Endothelial cell of umbilical vein (primary cell): Measurements from ENCODE around the gene PIK3R2. TPM values are rescaled to one million over a fixed set of nuclear protein-coding genes. Genes with fewer than 3 reads are reported as not detected.

Experiments
- BruUV-seq: library from RNA; stranded (reverse); fragments of 400-500 nt; replicated peaks from 2 replicates; lab custom pipeline; 2021; lab: Mats Ljungman, UMichigan
- CTCF ChIA-PET: fragments of 300-600, 350-600 bp; sonication (Branson Sonifier 250); formaldehyde crosslinking; loops from one replicate; lab custom pipeline; 2021; ENCODE audit warnings: antibody characterized with exemption, inconsistent platforms; lab: Charles Lee
- POLR2A ChIA-PET: fragments of 300-600, 350-600 bp; sonication (Branson Sonifier 250); formaldehyde crosslinking; loops from one replicate; lab custom pipeline; 2021; ENCODE audit warnings: antibody characterized with exemption, inconsistent platforms; lab: Charles Lee
- DNase-seq: peaks from one replicate; pipeline ENCODE4 v3.0.0-alpha.2; 2011; ENCODE audit warnings: low read depth, low spot score
- FAIRE-seq: peaks from 2 replicates; lab custom pipeline; 2011; peaks lifted over from hg19 to GRCh38; lab: Jason Lieb, UNC
- H2AFZ ChIP-seq: 2 replicates; pipeline ENCODE4 v1.6.0; 2012; ENCODE audit warnings: low read depth, low read length, control low read depth, inconsistent platforms
- H3K27ac ChIP-seq: 2 replicates; pipeline ENCODE4 v1.5.1; 2011; ENCODE audit warnings: low read depth, mild to moderate bottlenecking, control low read depth, low read length, moderate library complexity; ENCODE audit not compliant: insufficient read depth
- H3K27me3 ChIP-seq, 2 experiments: 2 replicates each; pipeline versions ENCODE4 v1.6.0 to v1.6.1; 2011; ENCODE audit warnings: low read length in 2 of 2, mixed read lengths in 1 of 2; ENCODE audit not compliant: control insufficient read depth in 2 of 2, insufficient read depth in 2 of 2
- H3K36me3 ChIP-seq, 2 experiments: 2 replicates in 1 of 2; 3 replicates in 1 of 2; pipeline ENCODE4 v1.5.1; 2011; ENCODE audit warnings: low read length in 2 of 2, mild to moderate bottlenecking in 1 of 2, moderate library complexity in 1 of 2; ENCODE audit not compliant: control insufficient read depth in 2 of 2, insufficient read depth in 2 of 2; ENCODE audit errors: extremely low read depth in 1 of 2
- H3K4me1 ChIP-seq: 3 replicates; pipeline ENCODE4 v1.5.1; 2011; ENCODE audit warnings: mild to moderate bottlenecking, low read length; ENCODE audit not compliant: control insufficient read depth, insufficient read depth; ENCODE audit errors: extremely low read depth
- H3K4me2 ChIP-seq: 2 replicates; pipeline ENCODE4 v1.6.1; 2011; ENCODE audit warnings: low read length, control low read depth, mixed read lengths; ENCODE audit not compliant: insufficient read depth
- H3K4me3 ChIP-seq, 3 experiments: fragments of 200-600 bp in 1 of 3; sonication (generic), shearing (Covaris generic) in 1 of 3; replicated peaks in 1 of 3; 2 replicates each; pipeline ENCODE4 v1.5.1; 2011 to 2016; ENCODE audit warnings: control low read depth in 3 of 3, low read length in 3 of 3, mild to moderate bottlenecking in 2 of 3, inconsistent platforms in 1 of 3, low read depth in 1 of 3, moderate library complexity in 1 of 3; ENCODE audit not compliant: insufficient read depth in 1 of 3
- H3K79me2 ChIP-seq: 2 replicates; pipeline ENCODE4 v1.6.0; 2012; ENCODE audit warnings: low read length, inconsistent platforms; ENCODE audit not compliant: control insufficient read depth, insufficient read depth
- H3K9ac ChIP-seq: replicated peaks from 2 replicates; pipeline ENCODE3; 2011; ENCODE audit warnings: low read length, control low read depth; ENCODE audit not compliant: insufficient read depth; ENCODE audit errors: extremely low read depth
- H3K9me1 ChIP-seq: replicated peaks from 3 replicates; pipeline ENCODE4 v1.6.0; 2011; ENCODE audit warnings: mild to moderate bottlenecking, low read length; ENCODE audit not compliant: control insufficient read depth, insufficient read depth; ENCODE audit errors: extremely low read depth
- H3K9me3 ChIP-seq: replicated peaks from 2 replicates; pipeline ENCODE4 v1.5.1; 2012; ENCODE audit warnings: low read length, inconsistent platforms; ENCODE audit not compliant: control insufficient read depth, insufficient read depth
- H4K20me1 ChIP-seq: replicated peaks from 2 replicates; pipeline ENCODE3; 2011; ENCODE audit warnings: mild to moderate bottlenecking, low read length; ENCODE audit not compliant: control insufficient read depth, insufficient read depth; ENCODE audit errors: extremely low read depth
- EZH2 ChIP-seq: IDR thresholded peaks from 2 replicates; pipeline ENCODE4 v1.6.1; 2012; ENCODE audit warnings: borderline replicate concordance, low read depth, mild to moderate bottlenecking, moderate library complexity, low read length, inconsistent platforms; ENCODE audit not compliant: severe bottlenecking
- FOS ChIP-seq: IDR thresholded peaks from 2 replicates; pipeline ENCODE4 v1.6.1; 2011; ENCODE audit warnings: mild to moderate bottlenecking, low read length, moderate library complexity, borderline replicate concordance; ENCODE audit not compliant: insufficient read depth
- GATA2 ChIP-seq: IDR thresholded peaks from 2 replicates; pipeline ENCODE4 v1.7.0; 2011; ENCODE audit warnings: low read depth, mild to moderate bottlenecking, moderate library complexity, mixed read lengths, low read length; ENCODE audit not compliant: insufficient read length, insufficient read depth
- JUN ChIP-seq: IDR thresholded peaks from 2 replicates; pipeline ENCODE4 v1.6.1; 2011; ENCODE audit warnings: borderline replicate concordance, low read depth; ENCODE audit not compliant: insufficient read length, insufficient read depth
- MYC ChIP-seq: IDR thresholded peaks from one replicate; pipeline ENCODE4 v1.6.1; 2011; ENCODE audit warnings: mild to moderate bottlenecking, low read depth, low read length
- POLR2A ChIP-seq: IDR thresholded peaks from 2 replicates; pipeline ENCODE4 v1.6.1; 2012; ENCODE audit warnings: low read depth, mild to moderate bottlenecking, control low read depth, low read length
- dilution Hi-C: fragments of 300-500 bp; cut with MboI; formaldehyde crosslinking; loops from one replicate; pipeline ENCODE4 v1.15.0; 2019; ENCODE audit warnings: low sequenced_read_pairs; ENCODE audit not compliant: extremely low pct_ligation_motif_present
- intact Hi-C: fragments of 100-400 bp; cut with micrococcal nuclease; formaldehyde crosslinking; loops from one replicate; pipeline ENCODE4 v1.10.0; 2022
- polyA plus RNA-seq, 4 experiments: library from polyadenylated mRNA; depleted of rRNA in 3 of 4; stranded (reverse) in 3 of 4; unstranded in 1 of 4; fragments of >200 nt; gene quantifications; 2 replicates each; pipeline versions ENCODE4 v1.2.1 to v1.2.3, GENCODE V29; 2011 to 2012; ENCODE audit warnings: missing spikeins in 1 of 4
- total RNA-seq: library from RNA; stranded (reverse); gene quantifications from 2 replicates; pipeline ENCODE4 v1.2.3, GENCODE V29; 2021

Gene PIK3R2
- total and polyA plus RNA-seq, 2 donors (not counting 3 experiments of a cell fraction or from before 2014, with no cell fraction given) = 8.1 to 15.2 TPM

GRCh38 chr19:18107235-18107634 lies 45.7 kb upstream of the PIK3R2 start:
- Histone ChIP-seq H2AFZ (no peak overlapping the region), H3K79me2 (no peaks in the 10 kb centered on the region), H3K4me1 (no peaks in the 10 kb centered on the region), H3K9me1 (no peaks in the 10 kb centered on the region), H3K4me3 (no peak overlapping the region), H4K20me1 (no peaks in the 10 kb centered on the region), H3K9ac (no peak overlapping the region), H3K4me2 (no peak overlapping the region), H3K9me3 (no peaks in the 10 kb centered on the region), H3K27ac (no peak overlapping the region), H3K27me3 (peaks cover 0 to 7% of the 10 kb centered on the region in 2 experiments), H3K36me3 (no peaks in the 10 kb centered on the region)
- dilution Hi-C loops (no loop called here), intact Hi-C loops (no loop called here)
- DNase-seq (no peak), FAIRE-seq (no peak)
- ChIA-PET POLR2A (no interaction called here), CTCF (interaction anchor here (0.8 to 1.1 kb wide), 3 partner anchors 10 to 45 kb away, joined by 3 read pairs; partner anchors contain the start of gene PIK3R2)
- TF ChIP-seq MYC (no peak), EZH2 (no peak), GATA2 (no peak)
- no TSS peak for BruUV-seq

- ChIA-PET CTCF (interaction anchor here (1.2 to 6.4 kb wide), 6 partner anchors 13 to 171 kb away, joined by 3 to 138 read pairs (median 4); no protein-coding TSS in a partner anchor), POLR2A (no interaction called here)
- Histone ChIP-seq H3K4me3 (no peak overlapping the region), H3K9me3 (no peaks in the 10 kb centered on the region), H3K79me2 (no peaks in the 10 kb centered on the region), H2AFZ (no peak overlapping the region), H4K20me1 (no peaks in the 10 kb centered on the region), H3K36me3 (no peaks in the 10 kb centered on the region), H3K27me3 (peaks cover 0 to 7% of the 10 kb centered on the region in 2 experiments), H3K9me1 (no peaks in the 10 kb centered on the region), H3K27ac (no peak overlapping the region), H3K9ac (no peak overlapping the region), H3K4me2 (no peak overlapping the region), H3K4me1 (no peaks in the 10 kb centered on the region)
- no peak for DNase-seq
- TF ChIP-seq JUN (no peak), FOS (no peak), POLR2A (no peak)
- dilution Hi-C loops (no loop called here), intact Hi-C loops (no loop called here)
- FAIRE-seq = no peak
- BruUV-seq = no TSS peak
Observed at GRCh38 chr19:18108897-18109296, 44.1 kb upstream of the PIK3R2 start.
